ENCODE data around the gene NEK7. TPM values are rescaled to one million over a fixed set of nuclear protein-coding genes. Genes with fewer than 3 reads are reported as not detected.

NEK7 gene
- total RNA-seq, 4 donors from 2014 or later = 123 to 219 (median 141) TPM

- no peak for DNase-seq (ENCODE audit: low spot score in 2 of 2)
- Histone ChIP-seq H3K27ac (no peak overlapping the region), H3K4me3 (no peak overlapping the region), H3K36me3 (peaks cover 0 to 18% (median 0%) of the 10 kb centered on the region in 3 donors), H3K4me1 (peaks cover 0 to 19% (median 3%) of the 10 kb centered on the region in 4 donors), H3K27me3 (no peaks in the 10 kb centered on the region), H3K9me3 (no peaks in the 10 kb centered on the region)
- TF ChIP-seq POLR2A (IDR thresholded peaks at IDR 0.05) (no peak), CTCF (IDR thresholded peaks at IDR 0.05) (no peak), EP300 (IDR thresholded peaks at IDR 0.05) (no peak)
Measured at GRCh38 chr1:198267056-198267455, 110.3 kb downstream of the NEK7 start.

- WGBS, 2 donors = 88 to 90% methylated on average over 4 of the region's 4 CpGs
- Histone ChIP-seq H3K27ac (no peak overlapping the region), H3K9me3 (no peaks in the 10 kb centered on the region), H3K4me3 (no peak overlapping the region), H3K36me3 (peaks cover 0 to 18% (median 0%) of the 10 kb centered on the region in 3 donors), H3K4me1 (peaks cover 0 to 19% (median 3%) of the 10 kb centered on the region in 4 donors), H3K27me3 (no peaks in the 10 kb centered on the region)
- TF ChIP-seq POLR2A (IDR thresholded peaks at IDR 0.05) (no peak), EP300 (IDR thresholded peaks at IDR 0.05) (no peak), CTCF (IDR thresholded peaks at IDR 0.05) (no peak)
- DNase-seq (ENCODE audit: low spot score in 2 of 2) = no peak
Measured at GRCh38 chr1:198267921-198268320, 111.1 kb downstream of the NEK7 start.

GRCh38 chr1:198268784-198269645 lies 112.2 kb downstream of the NEK7 start:
- H3K36me3 ChIP-seq = peaks cover 0 to 18% (median 0%) of the 10 kb centered on the region in 3 donors
- peaks cover 0 to 20% (median 3%) of the 10 kb centered on the region in 4 donors for H3K4me1 ChIP-seq
- WGBS, 2 donors = 43 to 52% methylated on average over 3 of the region's 3 CpGs
- DNase-seq (ENCODE audit: low spot score in 2 of 2) = no peak
- H3K27ac ChIP-seq = no peak overlapping the region
- H3K9me3 ChIP-seq = no peaks in the 10 kb centered on the region
- no peak overlapping the region for H3K4me3 ChIP-seq
- no peak for TF ChIP-seq CTCF (IDR thresholded peaks at IDR 0.05)
- no peak for TF ChIP-seq EP300 (IDR thresholded peaks at IDR 0.05)
- TF ChIP-seq POLR2A (IDR thresholded peaks at IDR 0.05) = no peak
- no peaks in the 10 kb centered on the region for H3K27me3 ChIP-seq

GRCh38 chr1:198269646-198269940 lies 112.8 kb downstream of the NEK7 start:
- 89 to 95% methylated on average over 1 of the region's 1 CpG for WGBS, 2 donors
- Histone ChIP-seq H3K27me3 (no peaks in the 10 kb centered on the region), H3K36me3 (peaks cover 0 to 12% (median 0%) of the 10 kb centered on the region in 3 donors), H3K27ac (no peak overlapping the region), H3K9me3 (no peaks in the 10 kb centered on the region), H3K4me3 (no peak overlapping the region), H3K4me1 (peaks cover 0 to 24% (median 3%) of the 10 kb centered on the region in 4 donors)
- TF ChIP-seq EP300 (IDR thresholded peaks at IDR 0.05) = no peak
- TF ChIP-seq CTCF (IDR thresholded peaks at IDR 0.05) = no peak
- DNase-seq (ENCODE audit: low spot score in 2 of 2) = no peak

GRCh38 chr1:198270273-198270828 lies 113.6 kb downstream of the NEK7 start:
- no peak overlapping the region for H3K4me3 ChIP-seq
- 59 to 64% methylated on average over 1 of the region's 1 CpG for WGBS, 2 donors
- TF ChIP-seq POLR2A (IDR thresholded peaks at IDR 0.05) (no peak), CTCF (IDR thresholded peaks at IDR 0.05) (no peak), EP300 (IDR thresholded peaks at IDR 0.05) (no peak)

More at GRCh38 chr1:198270273-198270828, 113.6 kb downstream of the NEK7 start:
- Histone ChIP-seq H3K27me3 (no peaks in the 10 kb centered on the region), H3K27ac (no peak overlapping the region), H3K4me1 (peaks cover 0 to 25% (median 3%) of the 10 kb centered on the region in 4 donors), H3K9me3 (no peaks in the 10 kb centered on the region), H3K36me3 (peaks cover 0 to 6% (median 0%) of the 10 kb centered on the region in 3 donors)
- no peak for DNase-seq (ENCODE audit: low spot score in 2 of 2)

All from tibial nerve (tissue), 4 donors.